ENCODE measurements around the gene RNF40.

The RNF40 gene

GRCh38 chr16:30777591-30778297, 15.6 kb downstream of the RNF40 start:
- no peak for TF ChIP-seq CTCF (IDR thresholded peaks at IDR 0.05; ENCODE audit: low read depth, low read length)
- DNase-seq (ENCODE audit: extremely low read depth, low read depth) = no peak

- TF ChIP-seq CTCF (IDR thresholded peaks at IDR 0.05; ENCODE audit: low read depth, low read length) = no peak
Measured at GRCh38 chr16:30778549-30779244, 16.6 kb downstream of the RNF40 start.

GRCh38 chr16:30779596-30779995, 17.5 kb downstream of the RNF40 start:
- DNase-seq (ENCODE audit: extremely low read depth, low read depth) = no peak
- no peak for TF ChIP-seq CTCF (IDR thresholded peaks at IDR 0.05; ENCODE audit: low read depth, low read length)

More at GRCh38 chr16:30778549-30779244, 16.6 kb downstream of the RNF40 start:
- DNase-seq (ENCODE audit: extremely low read depth, low read depth) = no peak

GRCh38 chr16:30780021-30780420, 17.9 kb downstream of the RNF40 start:
- no peak for DNase-seq (ENCODE audit: extremely low read depth, low read depth)
- TF ChIP-seq CTCF (IDR thresholded peaks at IDR 0.05; ENCODE audit: low read depth, low read length) = no peak

GRCh38 chr16:30780549-30780948, 18.4 kb downstream of the RNF40 start:
- no peak for TF ChIP-seq CTCF (IDR thresholded peaks at IDR 0.05; ENCODE audit: low read depth, low read length)
- DNase-seq (ENCODE audit: extremely low read depth, low read depth) = no peak

GRCh38 chr16:30782486-30783279, 20.6 kb downstream of the RNF40 start:
- TF ChIP-seq CTCF (IDR thresholded peaks at IDR 0.05; ENCODE audit: low read depth, low read length) = no peak
- no peak for DNase-seq (ENCODE audit: extremely low read depth, low read depth)

Data from AG09319 (cell line).